K562 (cell line): ENCODE measurements around the gene GINS2. TPM values are rescaled to one million over a fixed set of nuclear protein-coding genes. Genes with fewer than 3 reads are reported as not detected.
A peak's percentile ranks its signal among the peaks of the same experiment; 100 is the strongest.

Source experiments
- ARHGAP35 ChIP-seq: fragments of 450-650 bp; IDR thresholded peaks from 2 replicates; pipeline ENCODE4 v1.6.1; 2018; ENCODE audit not compliant: partially characterized antibody
- CBX5 ChIP-seq: IDR thresholded peaks from 2 replicates; pipeline ENCODE4 v1.6.1; 2014; ENCODE audit warnings: low read depth, borderline replicate concordance
- ESRRB ChIP-seq: fragments of 250-450 bp; sonication (Bioruptor Pico); IDR thresholded peaks from 2 replicates; pipeline ENCODE4 v1.5.0; 2020; ENCODE audit warnings: mild to moderate bottlenecking, moderate library complexity, borderline replicate concordance
- EWSR1 ChIP-seq: fragments of 450-650 bp; IDR thresholded peaks from 2 replicates; pipeline ENCODE4 v1.6.1; 2018; ENCODE audit warnings: borderline replicate concordance, mild to moderate bottlenecking, low read depth, moderate library complexity; ENCODE audit not compliant: partially characterized antibody
- MCM5 ChIP-seq: fragments of 450-650 bp; IDR thresholded peaks from 2 replicates; pipeline ENCODE4 v1.6.1; 2016; ENCODE audit warnings: low read depth
- MYC ChIP-seq, 2 experiments: fragments of 250-450 bp in 1 of 2; sonication (Bioruptor Pico) in 1 of 2; IDR thresholded peaks; 2 replicates each; pipeline versions ENCODE4 v1.5.1 to v1.6.1; 2012 to 2021; ENCODE audit warnings: low read depth in 2 of 2, borderline replicate concordance in 1 of 2, improper control_type of control experiment in 1 of 2, low read length in 1 of 2, mild to moderate bottlenecking in 1 of 2, moderate library complexity in 1 of 2
- NR2C1 ChIP-seq, 2 experiments: fragments of 450-650 bp; IDR thresholded peaks; 2 replicates each; pipeline ENCODE4 v1.6.1; 2017; ENCODE audit warnings: mild to moderate bottlenecking in 2 of 2, antibody characterized with exemption in 1 of 2, inconsistent platforms in 1 of 2, missing compliant biosample characterization in 1 of 2, missing genetic modification characterization in 1 of 2
- NR2C2 ChIP-seq, 2 experiments: fragments of 200-800 bp in 1 of 2; sonication (Bioruptor generic) in 1 of 2; sonication (generic) in 1 of 2; formaldehyde crosslinking in 1 of 2; IDR thresholded peaks; 2 replicates each; pipeline versions ENCODE4 v1.6.1 to v1.8.0; 2016 to 2022; ENCODE audit warnings: mild to moderate bottlenecking in 1 of 2, missing compliant biosample characterization in 1 of 2, missing genetic modification characterization in 1 of 2, missing genetic modification reagents in 1 of 2
- PCBP2 ChIP-seq: fragments of 200-400 bp; formaldehyde crosslinking; IDR thresholded peaks from 2 replicates; pipeline ENCODE4 v1.6.1; 2018; ENCODE audit warnings: low read length, low read depth, mild to moderate bottlenecking, moderate library complexity; ENCODE audit not compliant: poor library complexity, severe bottlenecking
- POLR2AphosphoS5 ChIP-seq: IDR thresholded peaks from 2 replicates; pipeline ENCODE4 v1.6.1; 2011; ENCODE audit warnings: mild to moderate bottlenecking, low read depth, low read length, moderate library complexity; ENCODE audit not compliant: control insufficient read depth, insufficient read depth
- POLR2B ChIP-seq: fragments of 450-650 bp; IDR thresholded peaks from 2 replicates; pipeline ENCODE4 v1.6.1; 2018; ENCODE audit warnings: low read depth; ENCODE audit not compliant: partially characterized antibody
- RFX5 ChIP-seq: IDR thresholded peaks from 2 replicates; pipeline ENCODE4 v1.6.1; 2011; ENCODE audit warnings: low read depth, mild to moderate bottlenecking, improper control_type of control experiment, low read length
- SIRT6 ChIP-seq: IDR thresholded peaks from one replicate; pipeline ENCODE4 v1.6.1; 2012; ENCODE audit warnings: low read depth, mild to moderate bottlenecking, control low read depth, inconsistent platforms, low read length, moderate library complexity
- SMAD4 ChIP-seq: fragments of 250-450 bp; sonication (Bioruptor Pico); conservative IDR thresholded peaks from 2 replicates; pipeline ENCODE4 v1.8.0; 2021; ENCODE audit warnings: inconsistent platforms, mild to moderate bottlenecking, moderate library complexity
- SNIP1 ChIP-seq: fragments of 450-650 bp; IDR thresholded peaks from 2 replicates; pipeline ENCODE4 v1.7.1; 2017; ENCODE audit warnings: low read depth, mild to moderate bottlenecking
- SRSF9 ChIP-seq: fragments of 200-400 bp; formaldehyde crosslinking; IDR thresholded peaks from 2 replicates; pipeline ENCODE4 v1.6.1; 2017; ENCODE audit warnings: low read depth, low read length, borderline replicate concordance
- ZNF175 ChIP-seq: fragments of 200-800 bp; sonication (Bioruptor generic); IDR thresholded peaks from 2 replicates; pipeline ENCODE4 v1.6.1; 2016; ENCODE audit warnings: low read depth, mild to moderate bottlenecking, missing genetic modification characterization, missing compliant biosample characterization
- ZNF316 ChIP-seq: fragments of 450-650 bp; IDR thresholded peaks from 2 replicates; pipeline ENCODE4 v1.6.1; 2016
- polyA plus RNA-seq, 8 experiments: library from polyadenylated mRNA; depleted of rRNA in 4 of 8; stranded (reverse) in 5 of 8; unstranded in 3 of 8; fragments of >200 nt; fragmentation: Nextera tagmentation in 2 of 8; fragmentation: Illumina TruSeq in 1 of 8; extraction: Ambion mirVana in 2 of 8; extraction: Trizol in 1 of 8; gene quantifications; 2 replicates each; pipeline versions ENCODE4 v1.2.1 to v1.2.3, GENCODE V29; 2011 to 2014; ENCODE audit warnings: inconsistent platforms in 1 of 8, missing spikeins in 1 of 8
- total RNA-seq, 7 experiments: library from RNA; depleted of rRNA in 6 of 7; stranded (reverse); fragments of >200 nt in 6 of 7; fragmentation: Illumina TruSeq in 2 of 7; extraction: Trizol in 2 of 7; gene quantifications; 2 replicates each; pipeline versions ENCODE4 v1.2.1 to v1.2.3, GENCODE V29; 2011 to 2021; ENCODE audit warnings: low replicate concordance in 1 of 7
- TF ChIP-seq, protein P1 (sequence below), 2 experiments: fragments of 450-650 bp; conservative IDR thresholded peaks; 2 replicates each; pipeline ENCODE4 v1.6.1; 2017; ENCODE audit warnings: mild to moderate bottlenecking in 2 of 2, moderate library complexity in 2 of 2
- TF ChIP-seq, protein P2 (sequence below): fragments of 200-800 bp; sonication (Bioruptor generic); IDR thresholded peaks from 2 replicates; pipeline ENCODE4 v1.6.1; 2017; ENCODE audit warnings: missing genetic modification characterization, missing compliant biosample characterization
- TF ChIP-seq, protein P3 (sequence below): fragments of 250-450 bp; sonication (Bioruptor Pico); IDR thresholded peaks from 2 replicates; pipeline ENCODE4 v1.9.0; 2021; ENCODE audit warnings: mild to moderate bottlenecking, inconsistent platforms

The GINS2 gene
- total and polyA plus RNA-seq, 9 of the 15 experiments (the other 6 are each of a cell fraction or from before 2014, with no cell fraction given) = 40.4 to 76.2 (median 44.6) TPM

DNA sequence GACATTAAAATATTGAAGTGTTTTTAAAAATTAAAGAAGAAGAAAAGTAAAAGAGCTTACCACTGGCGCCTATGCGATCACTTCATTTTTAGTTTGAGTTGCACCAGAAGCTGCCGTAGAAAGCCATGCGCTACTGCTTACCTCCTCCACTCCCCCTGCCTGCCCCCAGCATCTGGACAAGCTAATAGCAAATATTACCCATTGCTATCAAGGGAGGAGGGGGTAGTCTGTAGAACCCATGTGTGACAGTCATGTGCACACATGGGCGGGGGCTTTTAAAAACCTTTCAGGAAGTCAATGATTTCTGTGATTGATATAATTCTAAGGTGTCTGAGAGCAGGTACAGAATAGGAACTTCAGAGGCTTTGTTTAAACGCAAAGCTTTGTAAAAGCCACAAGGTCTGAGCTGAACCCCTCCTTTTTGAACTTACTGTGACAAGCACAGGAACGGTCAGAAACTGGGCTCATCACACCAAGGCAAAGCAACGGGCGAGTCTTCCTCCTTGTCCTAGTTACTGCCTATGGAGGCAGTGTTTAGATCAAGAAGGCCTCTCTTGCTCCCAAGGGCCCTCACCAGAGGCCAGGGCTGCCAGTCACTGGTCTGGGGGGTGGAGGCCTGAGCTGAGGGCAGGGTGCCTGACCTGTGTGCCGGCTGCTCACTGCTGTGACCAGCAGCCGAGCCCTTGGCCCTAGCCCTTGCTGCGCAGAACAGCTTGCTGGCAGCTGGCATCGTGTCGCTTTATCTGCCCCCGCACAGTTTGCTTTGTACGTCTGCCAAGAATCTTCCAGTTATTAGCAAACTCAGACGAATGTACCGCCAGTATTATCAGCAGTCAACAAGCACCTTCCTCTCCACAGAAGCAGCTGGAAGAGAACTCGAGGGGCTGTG lies 15.0 kb downstream of the GINS2 start (continued):
- TF ChIP-seq POLR2B (peak; percentile 26), SRSF9 (no peak), MYC (IDR thresholded peaks at IDR 0.05; ENCODE audit: low read depth, low read length) (no peak), MYC (CRISPR knock-in tag; IDR thresholded peaks at IDR 0.05; ENCODE audit: borderline replicate concordance, low read depth) (no peak), SMAD4 (CRISPR knock-in tag) (no peak), ZNF316 (no peak), NR2C2 (CRISPR knock-in tag; IDR thresholded peaks at IDR 0.05) (no peak), NR2C2 (tag; IDR thresholded peaks at IDR 0.05) (no peak), PCBP2 (no peak), SNIP1 (no peak), NR2C1 (IDR thresholded peaks at IDR 0.05) (no peak), NR2C1 (tag; IDR thresholded peaks at IDR 0.05) (no peak), POLR2AphosphoS5 (peak; percentile 43), EWSR1 (no peak), MCM5 (no peak), ESRRB (no peak), SIRT6 (no peak), ZNF175 (CRISPR knock-in tag) (no peak), RFX5 (no peak), CBX5 (no peak), ARHGAP35 (no peak)
- TF ChIP-seq, protein P1, sequence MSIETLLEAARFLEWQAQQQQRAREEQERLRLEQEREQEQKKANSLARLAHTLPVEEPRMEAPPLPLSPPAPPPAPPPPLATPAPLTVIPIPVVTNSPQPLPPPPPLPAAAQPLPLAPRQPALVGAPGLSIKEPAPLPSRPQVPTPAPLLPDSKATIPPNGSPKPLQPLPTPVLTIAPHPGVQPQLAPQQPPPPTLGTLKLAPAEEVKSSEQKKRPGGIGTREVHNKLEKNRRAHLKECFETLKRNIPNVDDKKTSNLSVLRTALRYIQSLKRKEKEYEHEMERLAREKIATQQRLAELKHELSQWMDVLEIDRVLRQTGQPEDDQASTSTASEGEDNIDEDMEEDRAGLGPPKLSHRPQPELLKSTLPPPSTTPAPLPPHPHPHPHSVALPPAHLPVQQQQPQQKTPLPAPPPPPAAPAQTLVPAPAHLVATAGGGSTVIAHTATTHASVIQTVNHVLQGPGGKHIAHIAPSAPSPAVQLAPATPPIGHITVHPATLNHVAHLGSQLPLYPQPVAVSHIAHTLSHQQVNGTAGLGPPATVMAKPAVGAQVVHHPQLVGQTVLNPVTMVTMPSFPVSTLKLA (conservative IDR thresholded peaks at IDR 0.05) = no peak
- TF ChIP-seq, protein P2, sequence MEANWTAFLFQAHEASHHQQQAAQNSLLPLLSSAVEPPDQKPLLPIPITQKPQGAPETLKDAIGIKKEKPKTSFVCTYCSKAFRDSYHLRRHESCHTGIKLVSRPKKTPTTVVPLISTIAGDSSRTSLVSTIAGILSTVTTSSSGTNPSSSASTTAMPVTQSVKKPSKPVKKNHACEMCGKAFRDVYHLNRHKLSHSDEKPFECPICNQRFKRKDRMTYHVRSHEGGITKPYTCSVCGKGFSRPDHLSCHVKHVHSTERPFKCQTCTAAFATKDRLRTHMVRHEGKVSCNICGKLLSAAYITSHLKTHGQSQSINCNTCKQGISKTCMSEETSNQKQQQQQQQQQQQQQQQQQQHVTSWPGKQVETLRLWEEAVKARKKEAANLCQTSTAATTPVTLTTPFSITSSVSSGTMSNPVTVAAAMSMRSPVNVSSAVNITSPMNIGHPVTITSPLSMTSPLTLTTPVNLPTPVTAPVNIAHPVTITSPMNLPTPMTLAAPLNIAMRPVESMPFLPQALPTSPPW (CRISPR knock-in tag) = no peak
- TF ChIP-seq, protein P3, sequence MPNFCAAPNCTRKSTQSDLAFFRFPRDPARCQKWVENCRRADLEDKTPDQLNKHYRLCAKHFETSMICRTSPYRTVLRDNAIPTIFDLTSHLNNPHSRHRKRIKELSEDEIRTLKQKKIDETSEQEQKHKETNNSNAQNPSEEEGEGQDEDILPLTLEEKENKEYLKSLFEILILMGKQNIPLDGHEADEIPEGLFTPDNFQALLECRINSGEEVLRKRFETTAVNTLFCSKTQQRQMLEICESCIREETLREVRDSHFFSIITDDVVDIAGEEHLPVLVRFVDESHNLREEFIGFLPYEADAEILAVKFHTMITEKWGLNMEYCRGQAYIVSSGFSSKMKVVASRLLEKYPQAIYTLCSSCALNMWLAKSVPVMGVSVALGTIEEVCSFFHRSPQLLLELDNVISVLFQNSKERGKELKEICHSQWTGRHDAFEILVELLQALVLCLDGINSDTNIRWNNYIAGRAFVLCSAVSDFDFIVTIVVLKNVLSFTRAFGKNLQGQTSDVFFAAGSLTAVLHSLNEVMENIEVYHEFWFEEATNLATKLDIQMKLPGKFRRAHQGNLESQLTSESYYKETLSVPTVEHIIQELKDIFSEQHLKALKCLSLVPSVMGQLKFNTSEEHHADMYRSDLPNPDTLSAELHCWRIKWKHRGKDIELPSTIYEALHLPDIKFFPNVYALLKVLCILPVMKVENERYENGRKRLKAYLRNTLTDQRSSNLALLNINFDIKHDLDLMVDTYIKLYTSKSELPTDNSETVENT (CRISPR knock-in tag) = 0 out of 2 replicates have a peak, but pooled peaks have one; percentile 51
